LNCAP (cell line): ENCODE results near the gene SEC24D.

ENCODE experiments used
- CTCF ChIP-seq: fragments of 450-650 bp; IDR thresholded peaks from 2 replicates; pipeline ENCODE4 v1.5.1; 2017; ENCODE audit warnings: mild to moderate bottlenecking

The SEC24D gene

DNA sequence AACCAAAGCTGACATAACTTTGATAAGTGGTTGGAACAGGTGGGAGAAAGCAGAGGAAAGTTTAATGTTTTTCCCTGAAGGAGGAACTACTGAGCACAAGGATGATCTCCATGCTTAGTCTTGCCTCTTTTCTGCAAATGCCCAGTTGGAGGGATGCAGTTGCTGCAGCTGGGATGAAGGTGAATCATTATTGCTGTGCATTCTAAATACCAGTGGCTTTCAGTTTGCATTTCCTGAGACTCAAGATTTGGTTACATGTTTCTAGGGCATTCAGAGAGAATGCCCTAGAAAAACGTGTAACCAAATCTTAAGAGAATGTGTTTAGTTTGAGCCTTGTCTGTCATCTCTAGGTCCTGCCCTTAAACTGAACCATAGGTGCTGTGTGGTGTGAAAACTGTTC is 108.6 kb downstream of the SEC24D start:
- TF ChIP-seq CTCF = no peak

GRCh38 chr4:118723369-118723768 is 112.6 kb downstream of the SEC24D start:
- TF ChIP-seq CTCF = no peak

- no peak for TF ChIP-seq CTCF
Observed at GRCh38 chr4:118721752-118722151, 114.2 kb downstream of the SEC24D start.

DNA sequence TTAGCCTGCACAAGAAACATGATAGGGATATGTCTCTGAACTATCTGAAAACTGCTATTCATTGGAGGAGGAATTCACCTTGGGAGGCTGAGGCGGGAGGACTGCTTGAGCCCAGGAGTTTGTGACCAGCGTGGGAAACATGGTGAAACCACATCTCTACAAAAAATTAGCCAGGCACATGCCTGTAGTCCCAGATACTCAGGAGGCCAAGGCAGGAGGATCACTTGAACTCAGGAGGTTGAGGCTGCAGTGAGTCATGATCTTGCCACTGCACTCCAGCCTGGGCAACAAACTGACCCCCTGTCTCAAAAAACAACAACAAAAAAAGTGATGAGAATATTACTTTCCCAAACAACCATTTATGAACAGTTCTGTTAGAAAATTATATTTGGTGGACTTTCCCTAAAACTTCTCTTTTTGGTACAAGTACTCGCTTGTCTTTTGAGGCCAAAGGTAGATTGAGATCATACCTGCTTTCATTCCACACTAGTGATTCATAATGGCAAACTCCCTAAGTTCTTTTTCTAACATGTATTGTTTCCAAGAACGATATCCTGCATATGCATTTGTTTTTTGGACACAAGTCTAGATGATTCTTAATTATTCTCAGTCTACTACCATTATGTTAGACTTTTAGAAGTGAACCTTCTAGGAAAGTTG is 117.3 kb downstream of the SEC24D start:
- TF ChIP-seq CTCF = no peak

GRCh38 chr4:118716304-118716703 is 119.6 kb downstream of the SEC24D start:
- TF ChIP-seq CTCF = no peak

GRCh38 chr4:118714682-118715081 is 121.2 kb downstream of the SEC24D start:
- no peak for TF ChIP-seq CTCF

- no peak for TF ChIP-seq CTCF
Observed at GRCh38 chr4:118712872-118713271, 123.1 kb downstream of the SEC24D start.

GRCh38 chr4:118711052-118711451 is 124.9 kb downstream of the SEC24D start:
- no peak for TF ChIP-seq CTCF
